B cell (primary cell): ENCODE measurements around the gene VRK2. TPM values are rescaled to one million over a fixed set of nuclear protein-coding genes. Genes with fewer than 3 reads are reported as not detected.

Source experiments
- ATAC-seq: fragments of 200-7000 bp; cut with Tn5 transposase; one replicate; pipeline ENCODE4 v1.10.0; 2021; ENCODE audit warnings: low read depth, mild to moderate bottlenecking, moderate number of reproducible peaks, moderate library complexity
- CTCF ChIA-PET: fragments of 350-600 bp; sonication (Branson Sonifier 250); formaldehyde crosslinking; loops from one replicate; lab custom pipeline; 2021; ENCODE audit warnings: antibody characterized with exemption, inconsistent platforms; lab: Charles Lee
- POLR2A ChIA-PET: fragments of 350-600 bp; sonication (Branson Sonifier 250); formaldehyde crosslinking; loops from one replicate; lab custom pipeline; 2021; ENCODE audit warnings: antibody characterized with exemption; lab: Charles Lee
- DNase-seq: peaks from one replicate; pipeline ENCODE4 v3.0.0; 2013
- H2AFZ ChIP-seq: 2 replicates; pipeline ENCODE4 v1.6.1; 2012; ENCODE audit warnings: mild to moderate bottlenecking, low read depth, low read length; ENCODE audit not compliant: insufficient read depth, poor library complexity, severe bottlenecking
- H3K27ac ChIP-seq, 2 donors: 1 replicate in 1 of 2; 2 replicates in 1 of 2; pipeline ENCODE4 v1.5.1; 2012 to 2013; ENCODE audit warnings: low read length in 2 of 2, mild to moderate bottlenecking in 2 of 2, moderate library complexity in 1 of 2
- H3K27me3 ChIP-seq, 4 experiments: fragments of 200-600 bp in 1 of 4; sonication (generic) in 1 of 4; replicated peaks in 1 of 4; 1 replicate in 2 of 4; 2 replicates in 2 of 4; pipeline versions ENCODE4 v1.6.1 to v1.7.0; 2013 to 2016; ENCODE audit warnings: low read length in 3 of 4, mild to moderate bottlenecking in 2 of 4, mixed read lengths in 1 of 4, moderate library complexity in 1 of 4; ENCODE audit not compliant: insufficient read depth in 4 of 4, control insufficient read depth in 3 of 4; ENCODE audit errors: control extremely low read depth in 1 of 4
- H3K36me3 ChIP-seq, 2 experiments: replicated peaks in 1 of 2; 1 replicate in 1 of 2; 2 replicates in 1 of 2; pipeline versions ENCODE4 v1.6.1 to v1.7.1; 2013; ENCODE audit warnings: low read length in 1 of 2; ENCODE audit not compliant: insufficient read depth in 2 of 2, control insufficient read depth in 1 of 2; ENCODE audit errors: control extremely low read depth in 1 of 2, extremely low read depth in 1 of 2
- H3K4me1 ChIP-seq, 2 donors: fragments of 200-600 bp in 1 of 2; sonication (generic) in 1 of 2; 1 replicate in 1 of 2; 2 replicates in 1 of 2; pipeline versions ENCODE4 v1.5.1 to v1.6.1; 2013 to 2017; ENCODE audit warnings: low read length in 2 of 2; ENCODE audit not compliant: control insufficient read depth in 2 of 2, insufficient read depth in 2 of 2
- H3K4me2 ChIP-seq: replicated peaks from 2 replicates; pipeline ENCODE3; 2012; ENCODE audit warnings: mild to moderate bottlenecking, low read depth, low read length; ENCODE audit not compliant: poor library complexity, severe bottlenecking
- H3K4me3 ChIP-seq, 5 experiments: fragments of 200-600 bp in 1 of 5; sonication (generic) in 1 of 5; 1 replicate in 3 of 5; 2 replicates in 2 of 5; pipeline versions ENCODE4 v1.5.1 to v1.7.0; 2011 to 2016; ENCODE audit warnings: low read length in 4 of 5, mild to moderate bottlenecking in 4 of 5, low read depth in 2 of 5, control low read depth in 1 of 5, moderate library complexity in 1 of 5; ENCODE audit not compliant: insufficient read depth in 1 of 5; ENCODE audit errors: control extremely low read depth in 1 of 5, extremely low read depth in 1 of 5
- H3K79me2 ChIP-seq: fragments of 200-600 bp; sonication (generic); one replicate; pipeline ENCODE4 v1.6.0; 2016; ENCODE audit warnings: low read length; ENCODE audit not compliant: control insufficient read depth, insufficient read depth
- H3K9ac ChIP-seq: fragments of 200-600 bp; sonication (generic); 2 replicates; pipeline ENCODE4 v1.6.1; 2017; ENCODE audit warnings: mild to moderate bottlenecking, low read length, moderate library complexity
- H3K9me3 ChIP-seq, 3 donors: one replicate each; pipeline versions ENCODE4 v1.6.1 to v1.7.1; 2013; ENCODE audit warnings: low read length in 2 of 3; ENCODE audit not compliant: control insufficient read depth in 2 of 3, insufficient read depth in 1 of 3; ENCODE audit errors: control extremely low read depth in 1 of 3
- H4K20me1 ChIP-seq: 2 replicates; pipeline ENCODE4 v1.6.0; 2012; ENCODE audit warnings: mild to moderate bottlenecking, low read length; ENCODE audit not compliant: insufficient read depth, control insufficient read depth, poor library complexity, severe bottlenecking
- H3K27ac Mint-ChIP-seq: one replicate; pipeline ENCODE4 v1.8.0; 2021; ENCODE audit warnings: mixed read lengths
- H3K27me3 Mint-ChIP-seq: one replicate; pipeline ENCODE4 v1.8.0; 2021; ENCODE audit warnings: mixed read lengths
- H3K4me1 Mint-ChIP-seq: one replicate; pipeline ENCODE4 v1.8.0; 2021; ENCODE audit warnings: mixed read lengths
- H3K4me3 Mint-ChIP-seq: one replicate; pipeline ENCODE4 v1.8.0; 2021; ENCODE audit warnings: mixed read lengths
- H3K9me3 Mint-ChIP-seq: one replicate; pipeline ENCODE4 v1.8.0; 2022; ENCODE audit warnings: mixed read lengths; ENCODE audit not compliant: insufficient read depth
- CTCF ChIP-seq: fragments of 200-600 bp; IDR thresholded peaks from one replicate; pipeline ENCODE4 v1.8.0; 2022; ENCODE audit warnings: antibody characterized with exemption, mild to moderate bottlenecking
- EZH2 ChIP-seq: IDR thresholded peaks from 2 replicates; pipeline ENCODE4 v1.6.1; 2012; ENCODE audit warnings: borderline replicate concordance, low read depth, mild to moderate bottlenecking, moderate library complexity, low read length; ENCODE audit not compliant: insufficient read depth, poor library complexity, severe bottlenecking
- WGBS: methylation state at CpG from one replicate; pipeline ENCODE4 v1.1.5; 2013; ENCODE audit warnings: missing lambda C conversion rate; ENCODE audit not compliant: insufficient coverage; 5-methylcytosine and 5-hydroxymethylcytosine counted together
- intact Hi-C: fragments of 100-400 bp; cut with micrococcal nuclease; formaldehyde crosslinking; loops from one replicate; pipeline ENCODE4 v1.10.0; 2022
- polyA plus RNA-seq: library from polyadenylated mRNA; depleted of rRNA; stranded (reverse); fragments of >200 nt; gene quantifications from 2 replicates; pipeline ENCODE4 v1.2.3, GENCODE V29; 2012
- total RNA-seq, 2 donors: library from RNA; stranded (reverse); fragments of 120-200 nt in 1 of 2; gene quantifications; 1 replicate in 1 of 2; 2 replicates in 1 of 2; pipeline versions ENCODE4 v1.2.3 to v1.2.4, GENCODE V29; 2013 to 2022

VRK2 gene
- total and polyA plus RNA-seq, 2 donors (not counting 1 experiment from before 2014, with no cell fraction given), result 10.2 to 35.5 TPM

DNA sequence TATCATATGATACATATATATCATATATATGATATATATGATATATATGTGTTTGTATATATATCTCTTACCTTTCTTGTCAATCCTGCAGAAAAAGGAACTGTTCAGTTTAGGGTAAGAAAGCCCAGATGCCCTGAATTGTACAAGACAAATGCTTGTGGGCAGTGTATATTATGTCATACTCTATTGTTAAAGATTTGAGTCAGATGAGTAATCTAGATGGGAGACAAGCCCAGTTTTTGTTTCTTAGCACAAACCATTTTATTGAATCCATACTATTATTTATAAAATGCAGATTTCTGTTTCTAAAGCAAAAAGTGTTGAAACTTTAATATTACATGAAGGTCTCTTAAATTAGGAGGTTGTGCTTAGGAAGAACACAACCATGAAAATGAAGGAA is 90.6 kb downstream of the VRK2 start:
- DNase-seq, result no peak
- Histone ChIP-seq H3K9ac (no peak overlapping the region), H2AFZ (no peak overlapping the region), H3K4me3 (no peak overlapping the region), H3K27me3 (no peaks in the 10 kb centered on the region), H3K36me3 (peaks cover 5 to 6% of the 10 kb centered on the region in 2 experiments), H3K4me1 (no peaks in the 10 kb centered on the region), H3K4me2 (no peak overlapping the region), H4K20me1 (no peaks in the 10 kb centered on the region), H3K79me2 (no peaks in the 10 kb centered on the region), H3K9me3 (no peaks in the 10 kb centered on the region), H3K27ac (no peak overlapping the region)
- ChIA-PET CTCF (no interaction called here), POLR2A (no interaction called here)
- no peak for ATAC-seq
- intact Hi-C loops, result no loop called here
- H3K4me1 Mint-ChIP-seq, result no peaks in the 10 kb centered on the region
- H3K9me3 Mint-ChIP-seq, result no peaks in the 10 kb centered on the region
- H3K27ac Mint-ChIP-seq, result no peak overlapping the region
- no peaks in the 10 kb centered on the region for H3K27me3 Mint-ChIP-seq
- no peak for TF ChIP-seq EZH2
- no peak overlapping the region for H3K4me3 Mint-ChIP-seq

- H3K4me3 Mint-ChIP-seq, result no peak overlapping the region
- H3K9me3 Mint-ChIP-seq, result no peaks in the 10 kb centered on the region
- Histone ChIP-seq H3K27me3 (no peaks in the 10 kb centered on the region), H3K79me2 (no peaks in the 10 kb centered on the region), H2AFZ (no peak overlapping the region), H3K27ac (no peak overlapping the region), H3K4me1 (no peaks in the 10 kb centered on the region), H3K36me3 (peaks cover 5 to 8% of the 10 kb centered on the region in 2 experiments), H3K9ac (no peak overlapping the region), H3K4me2 (no peak overlapping the region), H3K4me3 (no peak overlapping the region), H3K9me3 (no peaks in the 10 kb centered on the region), H4K20me1 (no peaks in the 10 kb centered on the region)
- intact Hi-C loops, result no loop called here
- WGBS, result no CpG with 5 or more reads among the region's 1 CpG
- ChIA-PET POLR2A (no interaction called here), CTCF (no interaction called here)
- no peaks in the 10 kb centered on the region for H3K27me3 Mint-ChIP-seq
- no peak for TF ChIP-seq EZH2
- no peak for TF ChIP-seq CTCF
- no peaks in the 10 kb centered on the region for H3K4me1 Mint-ChIP-seq
- no peak for ATAC-seq
- DNase-seq, result no peak
- no peak overlapping the region for H3K27ac Mint-ChIP-seq
These were observed 91.2 kb downstream of the VRK2 start for GRCh38 chr2:58137856-58138255.
